Adipocyte (in vitro differentiated cells): ENCODE results near the gene ICAM3.

Experiments
- DNase-seq: peaks from one replicate; pipeline ENCODE4 v3.0.0-alpha.2; 2015; ENCODE audit warnings: low read depth
- H3K27me3 ChIP-seq: replicated peaks from 2 replicates; pipeline ENCODE4 v1.7.0; 2013; ENCODE audit warnings: mild to moderate bottlenecking, low read length, moderate library complexity; ENCODE audit not compliant: control insufficient read depth, insufficient read depth
- H3K36me3 ChIP-seq: 2 replicates; pipeline ENCODE4 v1.7.0; 2013; ENCODE audit warnings: low read length, mild to moderate bottlenecking, moderate library complexity; ENCODE audit not compliant: control insufficient read depth, insufficient read depth, severe bottlenecking
- H3K4me1 ChIP-seq: 2 replicates; pipeline ENCODE4 v1.7.0; 2013; ENCODE audit warnings: mild to moderate bottlenecking, low read length, moderate library complexity; ENCODE audit not compliant: control insufficient read depth, insufficient read depth
- H3K4me3 ChIP-seq: 2 replicates; pipeline ENCODE4 v1.7.0; 2013; ENCODE audit warnings: mild to moderate bottlenecking, low read length, moderate library complexity
- H3K9ac ChIP-seq: 2 replicates; pipeline ENCODE4 v1.7.0; 2013; ENCODE audit warnings: mild to moderate bottlenecking, low read length, moderate library complexity
- H3K9me3 ChIP-seq: 2 replicates; pipeline ENCODE4 v1.7.0; 2013; ENCODE audit warnings: mild to moderate bottlenecking, low read length, moderate library complexity; ENCODE audit not compliant: control insufficient read depth

The ICAM3 gene

DNA sequence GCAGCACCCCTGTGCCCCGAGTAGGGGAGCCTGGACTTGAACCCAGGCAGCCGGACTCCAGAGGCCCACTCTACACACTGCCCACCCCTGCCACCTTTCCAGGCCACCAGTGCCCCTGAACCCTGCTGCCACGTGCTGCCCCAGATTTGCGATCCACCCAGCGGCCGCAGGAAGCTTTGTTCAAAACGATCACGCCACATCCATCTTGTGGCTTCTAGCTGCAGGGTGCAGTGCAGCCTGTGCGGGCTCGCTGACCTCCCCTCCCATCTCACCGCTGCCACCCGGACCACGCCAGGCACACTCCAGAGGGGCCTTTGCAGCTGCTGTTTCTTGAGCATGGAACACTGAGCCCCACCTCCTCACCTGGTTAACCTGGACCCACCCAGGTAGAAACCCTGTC, 9.9 kb downstream of the ICAM3 start:
- H3K27me3 ChIP-seq: no peaks in the 10 kb centered on the region
- H3K9me3 ChIP-seq: no peaks in the 10 kb centered on the region
- peaks cover 11% of the 10 kb centered on the region for H3K4me1 ChIP-seq
- no peak overlapping the region for H3K4me3 ChIP-seq
- DNase-seq: no peak
- no peak overlapping the region for H3K9ac ChIP-seq
- H3K36me3 ChIP-seq: peaks cover 50% of the 10 kb centered on the region

DNA sequence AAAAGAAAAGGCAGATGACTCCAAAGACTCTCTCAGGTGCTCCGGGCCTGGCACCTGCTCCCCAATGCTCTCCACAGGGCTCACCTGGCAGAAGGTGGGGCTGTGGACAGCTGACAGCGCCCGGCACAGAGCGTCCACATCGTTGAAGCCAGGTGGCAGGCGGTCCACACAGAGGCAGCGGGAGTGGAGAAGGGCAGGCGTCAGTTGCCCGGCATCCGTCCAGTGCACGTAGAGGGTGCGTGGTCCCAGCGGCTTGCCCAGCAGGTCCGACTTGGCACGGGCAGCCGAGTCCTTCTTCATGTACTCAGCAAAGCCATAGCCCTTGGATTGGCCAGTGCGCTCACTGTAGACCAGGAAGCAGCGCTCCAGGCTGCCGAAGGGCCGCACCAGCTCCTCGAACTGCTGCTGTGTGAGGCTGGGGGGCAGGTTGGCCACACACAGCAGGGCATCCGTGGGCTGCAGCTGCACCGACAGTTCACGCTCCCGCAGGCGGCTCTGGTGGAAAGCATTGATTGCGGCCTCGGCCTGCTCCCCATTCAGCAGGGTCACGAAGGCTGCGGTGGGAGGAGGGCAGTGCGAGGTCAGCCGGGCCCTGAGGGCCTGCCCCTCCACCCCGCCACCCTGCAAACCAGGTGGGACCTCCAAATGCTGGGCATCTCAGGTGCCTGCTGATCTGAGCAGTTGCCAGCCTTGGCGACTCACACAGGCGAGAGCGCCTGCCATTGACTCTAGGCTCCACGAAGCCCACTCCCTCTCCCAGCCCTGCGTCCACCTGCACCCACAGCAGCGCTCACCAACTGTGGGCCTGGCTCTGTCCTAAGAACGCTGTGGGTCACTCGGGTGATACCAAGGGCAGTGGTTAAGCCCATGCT, 10.6 kb downstream of the ICAM3 start:
- Histone ChIP-seq H3K9me3 (no peaks in the 10 kb centered on the region), H3K9ac (no peak overlapping the region), H3K4me3 (no peak overlapping the region), H3K4me1 (peaks cover 11% of the 10 kb centered on the region), H3K36me3 (peaks cover 57% of the 10 kb centered on the region), H3K27me3 (no peaks in the 10 kb centered on the region)
- DNase-seq: no peak

DNA sequence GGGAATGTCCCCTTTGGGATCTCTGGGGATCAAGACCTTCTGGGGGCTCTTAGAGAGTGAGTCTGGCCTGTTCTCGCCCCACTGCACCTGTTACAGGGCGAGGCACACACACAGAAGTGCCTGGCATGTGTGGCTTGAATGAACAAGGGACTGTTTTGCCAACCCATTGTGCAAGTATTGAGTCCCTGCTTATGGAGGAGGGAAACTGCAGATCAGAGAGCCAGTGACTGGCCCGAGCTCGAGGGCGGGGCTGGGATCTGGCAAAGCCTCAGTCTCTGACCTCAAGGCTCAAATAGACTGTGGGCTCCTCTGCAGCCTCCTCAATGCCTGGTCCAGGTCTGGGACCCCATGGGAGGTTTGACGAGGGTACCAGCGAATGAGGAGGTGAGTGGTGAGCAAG, 11.6 kb downstream of the ICAM3 start:
- Histone ChIP-seq H3K36me3 (peaks cover 67% of the 10 kb centered on the region), H3K27me3 (no peaks in the 10 kb centered on the region), H3K9ac (no peak overlapping the region), H3K9me3 (no peaks in the 10 kb centered on the region), H3K4me1 (peaks cover 11% of the 10 kb centered on the region), H3K4me3 (no peak overlapping the region)
- DNase-seq: no peak

- no peaks in the 10 kb centered on the region for H3K9me3 ChIP-seq
- no peak for DNase-seq
- H3K9ac ChIP-seq: no peak overlapping the region
- no peak overlapping the region for H3K4me3 ChIP-seq
- H3K27me3 ChIP-seq: no peaks in the 10 kb centered on the region
- peaks cover 82% of the 10 kb centered on the region for H3K36me3 ChIP-seq
- H3K4me1 ChIP-seq: no peaks in the 10 kb centered on the region
These were observed 13.7 kb downstream of the ICAM3 start for GRCh38 chr19:10325732-10326131.

GRCh38 chr19:10321874-10322835, 17.3 kb downstream of the ICAM3 start:
- Histone ChIP-seq H3K4me3 (no peak overlapping the region), H3K27me3 (no peaks in the 10 kb centered on the region), H3K36me3 (peaks cover 73% of the 10 kb centered on the region), H3K9ac (no peak overlapping the region), H3K9me3 (no peaks in the 10 kb centered on the region), H3K4me1 (no peaks in the 10 kb centered on the region)
- DNase-seq: no peak

DNA sequence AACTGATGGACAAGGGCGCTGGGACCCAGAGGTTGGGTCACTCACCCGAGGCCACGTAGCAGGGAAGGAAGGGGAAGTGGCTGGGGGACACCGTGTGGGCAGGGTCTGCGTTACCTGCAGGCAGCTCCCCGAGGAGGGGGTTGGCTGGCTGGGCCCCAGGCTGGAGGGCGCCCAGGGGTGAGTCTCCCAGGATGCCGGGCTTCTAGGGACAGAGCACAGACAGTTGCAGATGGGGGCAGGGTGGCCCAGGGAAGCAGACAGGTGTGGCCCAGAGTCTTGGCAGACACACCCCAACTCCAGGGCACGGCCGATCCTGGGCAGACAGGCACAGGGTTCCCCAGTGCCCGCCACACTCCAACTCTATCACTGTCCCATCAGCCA, 18.0 kb downstream of the ICAM3 start:
- peaks cover 70% of the 10 kb centered on the region for H3K36me3 ChIP-seq
- no peak overlapping the region for H3K4me3 ChIP-seq
- no peak for DNase-seq
- H3K9ac ChIP-seq: no peak overlapping the region
- no peaks in the 10 kb centered on the region for H3K27me3 ChIP-seq
- no peaks in the 10 kb centered on the region for H3K9me3 ChIP-seq
- H3K4me1 ChIP-seq: no peaks in the 10 kb centered on the region

GRCh38 chr19:10320602-10321416, 18.6 kb downstream of the ICAM3 start:
- no peak overlapping the region for H3K4me3 ChIP-seq
- H3K4me1 ChIP-seq: no peaks in the 10 kb centered on the region
- peaks cover 64% of the 10 kb centered on the region for H3K36me3 ChIP-seq
- H3K9ac ChIP-seq: no peak overlapping the region
- H3K27me3 ChIP-seq: no peaks in the 10 kb centered on the region
- H3K9me3 ChIP-seq: no peaks in the 10 kb centered on the region
- no peak for DNase-seq

- H3K36me3 ChIP-seq: peaks cover 50% of the 10 kb centered on the region
These were observed 20.4 kb downstream of the ICAM3 start for GRCh38 chr19:10318807-10319682.

GRCh38 chr19:10317857-10318462, 21.5 kb downstream of the ICAM3 start:
- Histone ChIP-seq H3K9ac (no peak overlapping the region), H3K9me3 (no peaks in the 10 kb centered on the region), H3K27me3 (no peaks in the 10 kb centered on the region), H3K4me3 (no peak overlapping the region), H3K4me1 (no peaks in the 10 kb centered on the region), H3K36me3 (peaks cover 39% of the 10 kb centered on the region)
- DNase-seq: no peak

More at GRCh38 chr19:10318807-10319682, 20.4 kb downstream of the ICAM3 start:
- no peak overlapping the region for H3K9ac ChIP-seq
- no peaks in the 10 kb centered on the region for H3K4me1 ChIP-seq
- H3K9me3 ChIP-seq: no peaks in the 10 kb centered on the region
- no peak for DNase-seq
- H3K4me3 ChIP-seq: no peak overlapping the region
- H3K27me3 ChIP-seq: no peaks in the 10 kb centered on the region
